Stimulated activated naive CD8-positive, alpha-beta T cell treated with anti-CD3 and anti-CD28 coated beads, Interleukin-15, amount 100 ng/mL, for 72 hours (primary cell): ENCODE results near the gene LRRC4B.

Source experiments
- ATAC-seq: fragments of 150-1000 bp; cut with Tn5 transposase; 2 replicates; pipeline ENCODE4 v1.10.0; 2021; ENCODE audit warnings: mild to moderate bottlenecking, moderate library complexity
- DNase-seq, 2 donors: peaks; one replicate each; pipeline ENCODE4 v3.0.0; 2021 to 2022
- H3K27ac Mint-ChIP-seq, 2 donors: one replicate each; pipeline ENCODE4 v1.8.0; 2022; ENCODE audit warnings: mild to moderate bottlenecking in 2 of 2, mixed read lengths in 2 of 2, moderate library complexity in 2 of 2
- H3K27me3 Mint-ChIP-seq: one replicate; pipeline ENCODE4 v1.8.0; 2022; ENCODE audit warnings: mixed read lengths
- H3K4me1 Mint-ChIP-seq: one replicate; pipeline ENCODE4 v1.8.0; 2022; ENCODE audit warnings: mild to moderate bottlenecking, mixed read lengths
- H3K4me3 Mint-ChIP-seq, 2 donors: one replicate each; pipeline ENCODE4 v1.8.0; 2022; ENCODE audit warnings: mild to moderate bottlenecking in 2 of 2, mixed read lengths in 2 of 2, moderate library complexity in 1 of 2
- H3K9me3 Mint-ChIP-seq, 2 donors: one replicate each; pipeline ENCODE4 v1.8.0; 2022; ENCODE audit warnings: mixed read lengths in 2 of 2

LRRC4B gene

DNA sequence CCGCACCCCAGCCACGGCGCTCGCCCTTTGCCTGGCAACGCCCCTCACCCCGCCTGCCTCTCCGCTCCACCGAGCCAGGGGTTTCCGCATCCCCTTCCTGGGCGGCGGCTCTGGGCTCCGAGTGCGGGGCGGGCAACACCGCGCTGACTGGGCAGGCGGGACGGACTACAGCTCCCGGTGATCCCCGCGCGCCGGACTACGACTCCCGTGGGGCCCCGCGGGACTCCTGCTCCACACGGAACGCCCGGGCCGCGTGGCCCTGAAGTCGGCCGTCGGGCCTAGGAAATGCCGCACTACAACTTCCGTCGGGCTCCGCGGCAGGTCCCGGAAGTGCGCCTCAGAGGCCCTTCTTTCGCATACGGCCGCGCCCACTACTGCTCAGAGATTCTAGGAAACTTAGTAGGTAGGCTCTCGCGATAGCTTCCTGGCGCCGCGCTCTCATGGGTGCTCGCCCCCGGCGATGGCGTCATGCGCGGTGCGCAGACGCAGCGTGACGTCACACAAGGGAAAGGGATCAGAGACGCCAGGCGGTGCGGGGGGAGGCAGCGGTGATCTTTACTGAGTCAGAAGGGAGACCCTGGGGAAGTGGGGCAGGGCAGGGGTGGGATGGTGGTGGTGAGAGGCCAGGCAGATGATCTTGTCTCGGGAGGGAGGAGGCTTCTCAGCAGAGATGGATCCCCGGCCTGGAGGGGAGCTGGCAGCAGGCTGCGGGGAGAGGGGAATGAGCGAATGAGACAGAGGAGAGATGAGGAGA, 57.0 kb downstream of the LRRC4B start, which contains the start of gene JOSD2:
Gene JOSD2, minus strand, starts transcription at position 123 of the 754 bp plus-strand sequence. CDS start 760 bp downstream, outside the sequence.
- ATAC-seq = peak; percentile 92
- peaks cover 39% of the 10 kb centered on the region for H3K4me1 Mint-ChIP-seq
- peaks cover 33% of the 10 kb centered on the region for H3K27me3 Mint-ChIP-seq
- no peaks in the 10 kb centered on the region for H3K9me3 Mint-ChIP-seq
- H3K27ac Mint-ChIP-seq = peak within 1 kb of the TSS; percentile 95 to 96
- H3K4me3 Mint-ChIP-seq = peak within 1 kb of the TSS; percentile 80 to 87
- DNase-seq = peak; percentile 94 to 98

DNA sequence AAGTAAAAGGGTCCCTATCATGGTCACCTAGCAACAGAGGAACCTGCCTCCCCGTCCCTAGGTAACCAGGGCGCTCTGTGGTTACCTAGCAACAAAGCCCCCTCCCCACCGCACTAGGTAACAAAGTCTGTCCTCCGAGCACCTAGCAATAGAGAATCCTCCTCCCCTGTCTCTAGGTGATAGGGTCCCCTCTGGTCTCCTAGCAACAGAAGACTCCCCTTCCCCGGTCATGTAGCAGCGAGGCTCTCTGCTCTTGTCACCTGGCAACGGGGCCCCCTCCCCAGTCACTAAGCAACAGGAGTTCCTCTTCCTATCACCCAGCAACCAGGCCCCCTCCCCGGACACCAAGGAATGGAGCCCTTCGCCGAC, 57.6 kb downstream of the LRRC4B start:
- H3K4me3 Mint-ChIP-seq = peak overlapping the region; percentile 80 to 87
- H3K4me1 Mint-ChIP-seq = peaks cover 39% of the 10 kb centered on the region
- DNase-seq (no peak), ATAC-seq (no peak)
- H3K27ac Mint-ChIP-seq = peak overlapping the region; percentile 95 to 96
- no peaks in the 10 kb centered on the region for H3K9me3 Mint-ChIP-seq
- H3K27me3 Mint-ChIP-seq = peaks cover 27% of the 10 kb centered on the region

DNA sequence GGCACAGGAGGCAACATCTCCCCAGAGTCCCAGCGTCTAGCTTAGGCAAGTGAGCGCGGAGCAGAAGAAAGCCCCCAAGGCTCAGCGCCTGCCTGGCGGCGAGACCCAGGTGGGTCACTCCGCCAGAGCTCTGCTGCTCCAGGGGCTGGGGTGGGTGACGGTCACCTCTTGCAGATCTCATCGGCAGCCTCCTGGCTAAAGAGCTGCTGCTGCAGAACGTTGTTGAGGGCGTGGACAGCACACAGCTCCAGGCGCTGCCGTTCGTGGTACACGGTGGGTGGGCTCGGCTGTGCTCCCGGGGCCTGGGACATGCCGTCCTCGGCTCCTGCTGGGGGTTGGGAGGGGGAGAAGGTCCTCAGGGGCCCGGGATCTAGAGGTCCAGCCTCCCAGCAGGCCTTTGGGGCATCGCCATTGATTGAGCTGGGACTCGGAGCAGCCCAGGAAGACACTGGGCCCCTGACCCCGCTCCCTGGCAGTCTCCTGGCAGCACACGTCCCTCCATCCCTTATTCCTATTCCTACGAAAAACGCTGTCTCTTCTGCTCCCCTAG, 58.0 kb downstream of the LRRC4B start:
- Mint-ChIP-seq H3K27ac (peak overlapping the region; percentile 95 to 96), H3K4me1 (peaks cover 39% of the 10 kb centered on the region), H3K27me3 (peaks cover 23% of the 10 kb centered on the region), H3K9me3 (no peaks in the 10 kb centered on the region), H3K4me3 (peak overlapping the region; percentile 80 to 87)
- ATAC-seq (no peak), DNase-seq (no peak)

DNA sequence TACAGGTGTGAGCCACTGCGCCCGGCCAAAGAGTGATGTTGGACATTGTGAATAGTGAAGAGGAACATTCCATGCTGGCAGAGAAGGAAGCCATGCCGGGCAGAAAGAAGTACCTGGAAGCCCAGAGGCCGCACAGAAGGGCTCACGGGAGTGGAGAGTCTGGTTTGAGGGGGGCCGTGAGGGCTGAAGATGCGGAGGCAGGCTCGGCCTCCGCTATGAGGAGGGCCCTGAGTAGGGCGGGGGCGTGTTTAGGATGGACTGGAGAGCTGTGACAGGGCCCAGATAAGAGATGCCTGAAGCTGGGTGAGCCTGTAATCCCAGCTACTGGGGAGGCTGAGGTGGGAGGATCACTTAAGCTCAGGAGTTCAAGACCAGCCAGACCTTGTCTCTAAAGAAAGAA, 58.9 kb downstream of the LRRC4B start:
- peaks cover 16% of the 10 kb centered on the region for H3K27me3 Mint-ChIP-seq
- H3K9me3 Mint-ChIP-seq = no peaks in the 10 kb centered on the region
- peaks cover 36% of the 10 kb centered on the region for H3K4me1 Mint-ChIP-seq
- DNase-seq (no peak), ATAC-seq (no peak)
- peak overlapping the region; percentile 80 to 87 for H3K4me3 Mint-ChIP-seq
- peak overlapping the region in 1 of 2 donors; percentile 56 for H3K27ac Mint-ChIP-seq

DNA sequence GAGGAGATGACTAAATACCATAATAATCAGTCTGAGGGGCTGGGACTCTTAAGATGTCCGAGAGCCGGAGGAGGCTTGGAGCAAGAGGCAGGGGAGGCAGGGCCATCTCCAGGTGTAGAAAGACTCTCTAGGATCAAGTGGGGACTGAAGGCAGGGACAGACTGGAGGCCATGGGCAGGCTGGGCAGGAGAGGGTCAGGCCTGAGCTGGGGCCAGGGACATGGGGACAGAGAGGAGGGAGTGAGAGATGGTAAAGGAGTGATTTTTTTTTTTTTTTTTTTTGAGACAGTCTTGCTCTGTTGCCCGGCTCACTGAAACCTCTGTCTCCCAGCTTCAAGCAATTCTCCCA, 59.4 kb downstream of the LRRC4B start:
- H3K27ac Mint-ChIP-seq = peak overlapping the region in 1 of 2 donors; percentile 28
- DNase-seq = no peak
- no peaks in the 10 kb centered on the region for H3K9me3 Mint-ChIP-seq
- H3K4me3 Mint-ChIP-seq = peak overlapping the region in 1 of 2 donors; percentile 42
- ATAC-seq = no peak
- peaks cover 11% of the 10 kb centered on the region for H3K27me3 Mint-ChIP-seq
- peaks cover 31% of the 10 kb centered on the region for H3K4me1 Mint-ChIP-seq

DNA sequence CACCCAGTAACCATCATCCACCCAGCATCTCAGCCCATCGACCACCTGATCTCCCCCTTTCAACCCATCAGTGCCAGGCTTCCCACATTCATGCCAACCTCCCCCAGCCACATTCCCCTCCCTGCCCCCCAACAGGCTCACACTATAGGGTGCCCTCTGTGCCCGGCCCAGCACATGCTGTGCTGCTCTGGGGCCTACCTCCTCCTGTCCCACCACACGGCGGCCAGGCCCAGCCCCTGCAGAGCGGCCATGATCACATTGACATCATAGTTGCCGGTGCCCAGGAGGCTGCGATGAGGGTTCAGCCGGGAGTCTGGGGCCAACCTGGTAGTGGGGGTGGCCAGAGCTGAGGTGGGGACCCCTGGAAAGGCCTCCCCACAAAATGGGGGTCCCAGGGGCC, 60.9 kb downstream of the LRRC4B start:
- ATAC-seq = no peak
- H3K27me3 Mint-ChIP-seq = no peaks in the 10 kb centered on the region
- peaks cover 31% of the 10 kb centered on the region for H3K4me1 Mint-ChIP-seq
- no peak overlapping the region for H3K4me3 Mint-ChIP-seq
- no peak overlapping the region for H3K27ac Mint-ChIP-seq
- no peaks in the 10 kb centered on the region for H3K9me3 Mint-ChIP-seq
- no peak for DNase-seq

DNA sequence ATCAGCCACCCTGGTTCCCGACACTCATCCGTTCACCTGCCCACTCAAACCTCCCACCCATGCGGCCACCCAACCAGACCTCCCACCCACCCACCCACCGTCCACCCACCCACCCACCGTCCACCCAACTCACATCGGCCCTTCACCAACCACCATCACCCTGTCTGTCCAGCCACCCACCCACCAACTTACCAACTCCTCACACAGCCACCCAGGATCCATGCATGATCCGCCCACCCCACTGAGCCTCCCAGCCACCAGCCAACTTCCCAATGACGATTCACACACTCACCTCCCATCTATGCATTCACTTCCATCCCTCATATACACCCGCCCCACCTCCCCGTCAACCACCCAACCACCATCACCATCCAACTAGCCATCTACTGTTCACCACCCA, 61.5 kb downstream of the LRRC4B start:
- DNase-seq = no peak
- no peaks in the 10 kb centered on the region for H3K27me3 Mint-ChIP-seq
- no peaks in the 10 kb centered on the region for H3K9me3 Mint-ChIP-seq
- no peak for ATAC-seq
- no peak overlapping the region for H3K27ac Mint-ChIP-seq
- H3K4me3 Mint-ChIP-seq = no peak overlapping the region
- peaks cover 27% of the 10 kb centered on the region for H3K4me1 Mint-ChIP-seq

DNA sequence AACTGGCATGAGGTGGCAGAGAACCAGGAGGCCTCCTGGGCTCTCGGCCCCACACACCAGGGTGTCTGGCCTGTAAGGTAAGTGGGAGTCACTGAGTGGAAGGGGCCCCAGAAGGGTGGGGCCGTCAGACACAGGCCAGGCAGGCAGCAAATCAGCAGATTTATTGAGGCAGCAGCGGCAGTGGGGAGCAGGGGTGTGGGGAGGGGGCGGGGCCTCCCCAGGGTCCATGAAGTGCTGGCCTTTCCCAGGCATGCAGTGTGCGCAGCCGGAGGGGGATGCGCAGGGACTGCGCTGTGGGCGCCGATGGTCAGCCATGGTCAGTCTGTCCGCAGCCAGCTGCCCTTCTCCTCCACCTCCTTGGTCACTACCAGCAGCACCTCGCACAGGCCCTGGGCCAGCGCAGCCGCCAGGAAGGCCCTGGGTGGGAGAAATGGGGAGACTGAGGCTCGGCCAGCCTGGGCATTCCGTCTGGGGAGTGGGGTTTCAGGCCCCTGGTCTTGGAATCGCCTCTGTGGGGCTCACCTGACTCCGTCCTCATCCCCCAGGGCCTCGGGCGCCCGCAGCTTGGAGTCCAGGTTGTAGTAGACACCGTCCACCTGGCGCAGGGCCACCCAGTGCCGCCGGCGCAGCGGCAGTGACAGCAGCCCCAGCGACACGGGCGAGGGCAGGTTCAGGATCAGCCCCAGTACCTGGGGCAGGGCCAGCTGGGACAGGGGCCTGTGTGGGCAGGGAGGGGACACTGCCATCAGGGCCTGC, 62.2 kb downstream of the LRRC4B start:
- Mint-ChIP-seq H3K27ac (no peak overlapping the region), H3K4me1 (peaks cover 20% of the 10 kb centered on the region)

DNA sequence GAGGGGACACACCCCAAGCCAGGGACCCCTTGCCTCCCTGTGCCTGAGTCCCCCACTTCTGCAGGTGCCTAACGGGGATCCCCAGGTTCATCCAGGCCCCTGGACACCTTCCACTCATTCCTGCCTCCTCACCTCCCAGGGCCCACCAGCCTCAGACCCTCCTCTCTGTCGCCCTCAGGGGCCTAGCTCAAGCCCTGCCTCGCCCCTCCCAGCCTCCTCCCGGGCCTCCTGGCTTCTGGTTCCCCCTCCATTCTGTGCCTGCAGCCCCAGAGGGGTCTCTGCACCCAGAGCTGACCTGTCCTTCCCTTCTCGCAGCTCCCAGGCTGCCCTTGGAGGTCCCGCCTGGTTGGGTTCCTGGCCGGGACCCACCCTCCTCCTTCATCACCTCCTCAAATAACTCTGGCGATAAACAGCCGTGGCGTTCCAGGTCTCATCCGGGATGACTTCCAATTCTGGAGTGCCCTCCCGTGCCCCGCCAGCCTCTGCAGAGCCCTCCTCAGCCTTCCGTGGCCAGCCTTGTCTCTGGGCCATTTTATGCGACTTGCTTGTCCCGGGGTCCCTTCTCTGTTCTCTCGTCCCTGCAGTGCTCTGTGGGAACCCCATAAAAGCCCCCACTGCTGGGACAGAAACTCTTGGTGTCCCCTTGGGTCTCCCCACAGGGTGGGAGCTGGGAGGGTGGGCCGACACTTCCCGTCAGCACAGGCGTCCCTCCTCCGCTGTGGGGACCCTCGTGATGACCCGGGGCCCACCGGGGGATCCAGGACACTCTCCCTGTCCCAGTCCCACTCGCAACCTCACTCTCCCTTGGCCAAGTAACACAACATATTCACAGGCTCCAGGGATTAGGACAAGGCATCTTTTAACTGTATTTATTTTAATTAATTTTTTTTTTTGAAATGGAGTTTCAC, 66.4 kb downstream of the LRRC4B start:
- H3K4me1 Mint-ChIP-seq = no peaks in the 10 kb centered on the region
- peak; percentile 24 for ATAC-seq
- no peak overlapping the region for H3K4me3 Mint-ChIP-seq

More for the DNA sequence above, 62.2 kb downstream of the LRRC4B start:
- ATAC-seq (no peak), DNase-seq (no peak)
- H3K9me3 Mint-ChIP-seq = no peaks in the 10 kb centered on the region
- H3K4me3 Mint-ChIP-seq = no peak overlapping the region
- no peaks in the 10 kb centered on the region for H3K27me3 Mint-ChIP-seq

DNA sequence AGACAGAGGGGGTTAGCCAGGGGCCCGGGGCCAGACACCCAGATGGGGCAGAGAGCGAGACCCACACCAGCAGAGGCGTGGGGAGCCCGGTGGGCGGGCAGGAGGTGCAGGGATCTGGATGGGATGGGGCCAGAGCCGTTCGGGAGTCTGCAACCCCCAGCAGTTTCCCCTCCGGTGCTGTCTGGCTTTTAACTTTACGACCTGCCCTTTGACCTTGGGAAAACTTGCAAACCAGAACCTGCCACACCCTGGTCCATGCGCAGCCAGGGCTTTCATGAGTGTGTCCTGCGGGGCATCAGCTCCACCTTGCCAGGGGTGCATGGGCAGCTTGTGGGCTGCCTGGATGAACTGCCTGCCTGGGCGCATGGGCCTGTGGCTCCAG, 67.1 kb downstream of the LRRC4B start:
- ATAC-seq = peak; percentile 23
- DNase-seq = no peak
- Mint-ChIP-seq H3K27me3 (no peaks in the 10 kb centered on the region), H3K9me3 (no peaks in the 10 kb centered on the region), H3K4me3 (no peak overlapping the region), H3K4me1 (no peaks in the 10 kb centered on the region), H3K27ac (no peak overlapping the region)

More for the DNA sequence above, 66.4 kb downstream of the LRRC4B start:
- Mint-ChIP-seq H3K9me3 (no peaks in the 10 kb centered on the region), H3K27me3 (no peaks in the 10 kb centered on the region), H3K27ac (no peak overlapping the region)
- DNase-seq = no peak

DNA sequence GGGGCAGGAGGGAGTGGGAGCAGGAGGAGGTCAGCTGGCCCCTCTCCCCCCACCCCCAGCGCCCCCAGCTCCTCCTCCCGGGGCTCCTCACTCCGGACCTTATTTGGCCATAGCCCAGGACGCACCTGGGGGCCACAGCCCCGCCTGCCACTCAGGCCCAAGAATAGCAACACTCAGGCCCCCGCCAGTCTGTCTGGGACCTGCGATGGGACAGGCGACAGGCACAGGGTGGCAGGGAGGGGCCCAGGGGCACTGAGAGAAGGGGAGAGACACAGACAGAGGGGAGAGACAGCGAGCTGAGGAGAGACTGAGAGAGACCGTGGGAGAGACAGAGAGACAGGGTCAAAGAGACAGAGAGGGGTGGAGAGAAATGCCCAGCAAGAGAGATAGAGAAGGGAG, 67.5 kb downstream of the LRRC4B start:
- no peak overlapping the region for H3K27ac Mint-ChIP-seq

DNA sequence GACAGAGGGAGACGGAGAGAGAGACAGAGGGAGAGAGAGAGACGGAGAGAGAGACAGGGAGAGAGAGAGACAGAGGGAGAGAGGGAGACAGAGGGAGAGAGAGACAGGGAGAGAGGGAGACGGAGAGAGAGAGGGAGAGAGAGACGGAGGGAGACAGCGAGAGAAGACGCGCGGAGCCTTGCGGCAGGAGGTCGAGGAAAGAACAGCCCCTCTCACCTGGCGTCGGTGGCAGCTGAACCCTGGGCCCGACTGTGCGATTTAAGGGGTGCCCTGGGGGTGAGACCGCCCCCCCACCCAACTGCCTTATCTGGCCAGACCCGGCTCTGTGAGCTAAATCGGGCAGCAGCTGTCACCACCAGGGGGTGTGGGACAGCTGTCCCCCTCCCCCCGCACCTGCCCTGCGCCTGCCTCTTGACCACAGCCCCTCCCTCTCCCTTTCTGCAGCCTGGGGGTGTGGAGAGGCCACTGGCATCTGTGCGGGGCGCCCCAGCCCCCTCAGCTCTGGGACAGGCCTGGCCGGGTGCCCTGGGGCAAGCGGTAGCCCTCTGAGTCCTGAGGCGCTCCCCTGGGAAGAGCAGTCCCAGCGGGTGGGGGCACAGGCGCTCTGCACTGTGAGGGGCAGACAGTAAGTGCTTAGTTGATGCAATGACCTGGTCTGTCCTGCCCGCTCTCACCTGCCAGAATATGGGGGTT, 68.0 kb downstream of the LRRC4B start:
- peak in 1 of 2 donors; percentile 44 for DNase-seq
- no peak overlapping the region for H3K4me3 Mint-ChIP-seq
- H3K4me1 Mint-ChIP-seq = no peaks in the 10 kb centered on the region
- ATAC-seq = peak; percentile 74
- H3K9me3 Mint-ChIP-seq = no peaks in the 10 kb centered on the region
- no peaks in the 10 kb centered on the region for H3K27me3 Mint-ChIP-seq
- H3K27ac Mint-ChIP-seq = no peak overlapping the region

More for the DNA sequence above, 67.5 kb downstream of the LRRC4B start:
- H3K27me3 Mint-ChIP-seq = no peaks in the 10 kb centered on the region
- DNase-seq = no peak
- no peak overlapping the region for H3K4me3 Mint-ChIP-seq
- no peaks in the 10 kb centered on the region for H3K9me3 Mint-ChIP-seq
- peak; percentile 49 for ATAC-seq
- no peaks in the 10 kb centered on the region for H3K4me1 Mint-ChIP-seq

DNA sequence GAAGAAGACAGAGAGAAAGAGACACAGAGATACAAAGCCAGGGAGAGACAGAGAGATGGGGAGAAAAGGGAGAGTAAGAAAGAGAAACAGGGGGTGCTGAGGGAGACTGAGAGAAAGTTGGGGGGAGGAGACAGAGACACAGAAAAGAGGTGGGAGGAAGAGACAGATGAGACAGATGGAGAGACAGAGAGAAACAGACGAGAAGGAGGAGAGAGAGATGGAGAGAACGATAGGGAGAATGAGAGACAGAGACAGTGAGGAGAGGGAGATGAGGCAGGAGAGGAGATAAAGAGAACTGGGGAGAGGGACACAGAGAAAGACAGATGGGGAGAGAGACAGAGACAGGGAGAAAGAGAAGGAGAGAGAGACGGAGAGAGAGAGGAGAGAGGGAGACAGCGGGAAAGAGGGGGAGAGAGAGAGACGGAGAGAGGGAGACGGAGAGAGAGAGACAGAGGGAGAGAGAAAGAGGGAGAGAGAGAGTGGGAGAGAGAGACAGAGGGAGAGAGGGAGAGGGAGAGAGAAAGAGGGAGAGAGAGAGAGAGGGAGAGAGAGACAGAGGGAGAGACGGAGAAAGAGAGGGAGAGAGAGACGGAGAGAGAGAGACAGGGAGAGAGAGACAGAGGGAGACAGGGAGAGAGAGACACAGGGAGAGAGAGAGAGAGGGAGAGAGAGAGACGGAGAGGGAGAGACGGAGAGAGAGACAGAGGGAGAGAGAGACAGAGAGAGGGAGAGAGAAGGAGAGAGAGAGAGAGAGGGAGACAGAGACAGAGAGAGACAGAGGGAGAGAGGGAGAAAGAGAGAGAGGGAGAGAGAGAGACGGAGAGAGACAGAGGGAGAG, 69.8 kb downstream of the LRRC4B start:
- Mint-ChIP-seq H3K4me3 (no peak overlapping the region), H3K27me3 (no peaks in the 10 kb centered on the region), H3K9me3 (no peaks in the 10 kb centered on the region), H3K4me1 (no peaks in the 10 kb centered on the region), H3K27ac (no peak overlapping the region)
- ATAC-seq (no peak), DNase-seq (no peak)

DNA sequence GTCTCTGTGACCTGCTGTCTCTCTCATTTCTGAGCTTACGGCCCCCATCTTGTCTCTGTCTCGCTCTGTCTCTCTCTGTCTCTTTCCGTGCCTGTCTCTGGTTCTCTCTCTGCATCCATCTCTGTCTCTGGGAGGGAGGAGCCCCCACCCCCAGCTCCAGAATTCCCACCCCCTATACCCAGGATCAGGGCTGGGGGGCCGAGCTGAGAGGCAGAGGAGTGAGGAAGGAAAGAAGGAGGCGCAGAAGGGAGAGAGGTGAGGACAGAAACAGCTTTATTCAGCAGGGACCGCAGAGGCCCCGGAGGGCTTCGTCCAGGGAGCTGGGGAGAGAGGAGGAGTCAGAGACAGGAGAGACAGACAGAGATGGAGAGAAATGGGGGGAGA, 71.2 kb downstream of the LRRC4B start:
- H3K4me1 Mint-ChIP-seq = peaks cover 6% of the 10 kb centered on the region
- DNase-seq (no peak), ATAC-seq (no peak)
- H3K27ac Mint-ChIP-seq = no peak overlapping the region
- H3K27me3 Mint-ChIP-seq = no peaks in the 10 kb centered on the region
- H3K9me3 Mint-ChIP-seq = no peaks in the 10 kb centered on the region
- no peak overlapping the region for H3K4me3 Mint-ChIP-seq
